Esophagus squamous epithelium (tissue), 4 donors: ENCODE results near the gene RGMA.

Experiments
- POLR2A ChIP-seq, 4 donors: fragments of 450-650 bp; IDR thresholded peaks; one replicate each; pipeline ENCODE4 v1.6.1; 2017; ENCODE audit warnings: antibody characterized with exemption in 4 of 4, mild to moderate bottlenecking in 4 of 4, moderate library complexity in 3 of 4
- TF ChIP-seq, protein P1 (sequence below), 6 experiments: fragments of 450-650 bp in 4 of 6; fragments of 200-600 bp in 2 of 6; sonication (generic) in 2 of 6; IDR thresholded peaks; one replicate each; pipeline ENCODE4 v1.5.1; 2016 to 2019; ENCODE audit warnings: antibody characterized with exemption in 6 of 6, mild to moderate bottlenecking in 4 of 6, moderate library complexity in 4 of 6

DNA sequence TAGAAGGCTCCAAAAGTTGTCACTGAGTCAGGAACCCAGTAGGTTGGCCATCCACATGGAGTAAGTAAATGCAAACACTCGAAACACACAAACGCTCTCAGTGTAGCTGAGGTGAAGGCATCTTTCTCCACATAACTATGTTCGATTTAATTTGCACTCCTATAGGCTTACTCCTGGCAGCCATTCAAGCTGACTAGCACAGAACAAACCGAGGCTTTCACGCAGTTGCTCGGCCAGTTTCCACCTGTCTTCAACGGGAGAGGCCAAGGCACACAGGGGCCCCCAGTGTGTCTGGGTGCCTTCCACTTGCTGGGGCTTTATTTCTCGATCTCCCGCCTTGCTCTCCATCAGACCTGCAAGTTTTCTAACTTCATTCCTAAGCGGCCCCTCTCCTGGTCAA lies 18.9 kb downstream of the RGMA start:
- TF ChIP-seq, protein P1, sequence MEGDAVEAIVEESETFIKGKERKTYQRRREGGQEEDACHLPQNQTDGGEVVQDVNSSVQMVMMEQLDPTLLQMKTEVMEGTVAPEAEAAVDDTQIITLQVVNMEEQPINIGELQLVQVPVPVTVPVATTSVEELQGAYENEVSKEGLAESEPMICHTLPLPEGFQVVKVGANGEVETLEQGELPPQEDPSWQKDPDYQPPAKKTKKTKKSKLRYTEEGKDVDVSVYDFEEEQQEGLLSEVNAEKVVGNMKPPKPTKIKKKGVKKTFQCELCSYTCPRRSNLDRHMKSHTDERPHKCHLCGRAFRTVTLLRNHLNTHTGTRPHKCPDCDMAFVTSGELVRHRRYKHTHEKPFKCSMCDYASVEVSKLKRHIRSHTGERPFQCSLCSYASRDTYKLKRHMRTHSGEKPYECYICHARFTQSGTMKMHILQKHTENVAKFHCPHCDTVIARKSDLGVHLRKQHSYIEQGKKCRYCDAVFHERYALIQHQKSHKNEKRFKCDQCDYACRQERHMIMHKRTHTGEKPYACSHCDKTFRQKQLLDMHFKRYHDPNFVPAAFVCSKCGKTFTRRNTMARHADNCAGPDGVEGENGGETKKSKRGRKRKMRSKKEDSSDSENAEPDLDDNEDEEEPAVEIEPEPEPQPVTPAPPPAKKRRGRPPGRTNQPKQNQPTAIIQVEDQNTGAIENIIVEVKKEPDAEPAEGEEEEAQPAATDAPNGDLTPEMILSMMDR (IDR thresholded peaks at IDR 0.05) = no peak
- no peak for TF ChIP-seq POLR2A (IDR thresholded peaks at IDR 0.05)
